ENCODE data around the gene TOB1.

DNA sequence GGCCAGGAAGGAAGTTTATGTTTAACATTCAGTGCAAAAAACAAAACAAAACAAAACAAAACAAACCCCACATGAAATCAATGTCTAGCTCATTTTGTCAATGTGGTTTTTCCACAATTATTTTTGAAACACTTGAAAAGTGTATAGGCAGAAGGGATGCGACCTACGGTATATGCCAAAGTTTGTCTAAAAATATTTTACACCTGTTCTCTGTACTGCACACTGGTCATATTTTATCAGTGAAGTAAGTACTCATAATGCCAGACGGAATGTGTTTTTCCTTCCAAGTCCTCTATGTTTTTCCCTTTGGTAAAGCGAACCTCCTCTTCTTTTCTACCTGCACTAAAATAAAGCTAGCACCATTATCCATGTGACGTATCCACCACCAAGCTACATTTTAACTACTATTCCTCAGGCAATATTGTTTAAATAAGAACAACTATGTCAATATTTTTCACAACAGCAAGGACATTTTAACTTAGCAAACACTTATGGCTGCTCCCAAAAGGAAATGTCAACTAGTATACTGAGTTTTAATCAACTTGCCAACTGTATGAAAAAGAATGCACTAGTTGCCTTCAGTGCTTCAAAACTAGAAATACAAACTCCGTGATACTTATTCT lies 10.3 kb downstream of the TOB1 start:
- no peak for TF ChIP-seq EZH2phosphoT487 (IDR thresholded peaks at IDR 0.05; ENCODE audit: insufficient read depth, low read depth)
- no peak for TF ChIP-seq EZH2 (IDR thresholded peaks at IDR 0.05; ENCODE audit: insufficient read depth, poor library complexity, severe bottlenecking)
